K562 (cell line): ENCODE results near the gene TM7SF2. TPM values are rescaled to one million over a fixed set of nuclear protein-coding genes. Genes with fewer than 3 reads are reported as not detected.

ENCODE experiments used
- ASH1L ChIP-seq: fragments of 450-650 bp; IDR thresholded peaks from 2 replicates; pipeline ENCODE4 v1.6.1; 2018; ENCODE audit warnings: borderline replicate concordance, mild to moderate bottlenecking, low read depth; ENCODE audit not compliant: partially characterized antibody
- HIVEP1 ChIP-seq: fragments of 250-450 bp; sonication (Bioruptor Pico); IDR thresholded peaks from 2 replicates; pipeline ENCODE4 v1.4.0; 2020; ENCODE audit warnings: mild to moderate bottlenecking
- KLF10 ChIP-seq: fragments of 250-450 bp; sonication (Bioruptor Pico); IDR thresholded peaks from 2 replicates; pipeline ENCODE4 v1.6.1; 2021; ENCODE audit warnings: matching md5 sums
- MECOM ChIP-seq: fragments of 250-450 bp; sonication (Bioruptor Pico); IDR thresholded peaks from 2 replicates; pipeline ENCODE4 v1.8.0; 2022; ENCODE audit warnings: inconsistent platforms
- POLR3A ChIP-seq: IDR thresholded peaks from 2 replicates; pipeline ENCODE4 v1.6.1; 2011; ENCODE audit warnings: borderline replicate concordance, mild to moderate bottlenecking, moderate library complexity; ENCODE audit not compliant: insufficient read length, insufficient read depth; ENCODE audit errors: extremely low read depth
- PURB ChIP-seq: sonication (generic); formaldehyde crosslinking; IDR thresholded peaks from 2 replicates; pipeline ENCODE4 v1.9.0; 2021; ENCODE audit warnings: low read depth, mild to moderate bottlenecking, missing genetic modification reagents
- SAFB ChIP-seq: fragments of 200-400 bp; formaldehyde crosslinking; IDR thresholded peaks from 2 replicates; pipeline ENCODE4 v1.6.1; 2017; ENCODE audit warnings: low read depth, low read length, borderline replicate concordance
- SREBF1 ChIP-seq: fragments of 150-350 bp; IDR thresholded peaks from 2 replicates; pipeline ENCODE4 v1.6.1; 2014; ENCODE audit warnings: antibody characterized with exemption, low read depth, low read length, borderline replicate concordance
- ZKSCAN1 ChIP-seq: fragments of 150-350 bp; IDR thresholded peaks from 2 replicates; pipeline ENCODE4 v1.6.1; 2016; ENCODE audit warnings: low read depth, low read length
- polyA plus RNA-seq, 8 experiments: library from polyadenylated mRNA; depleted of rRNA in 4 of 8; stranded (reverse) in 5 of 8; unstranded in 3 of 8; fragments of >200 nt; fragmentation: Nextera tagmentation in 2 of 8; fragmentation: Illumina TruSeq in 1 of 8; extraction: Ambion mirVana in 2 of 8; extraction: Trizol in 1 of 8; gene quantifications; 2 replicates each; pipeline versions ENCODE4 v1.2.1 to v1.2.3, GENCODE V29; 2011 to 2014; ENCODE audit warnings: inconsistent platforms in 1 of 8, missing spikeins in 1 of 8
- total RNA-seq, 7 experiments: library from RNA; depleted of rRNA in 6 of 7; stranded (reverse); fragments of >200 nt in 6 of 7; fragmentation: Illumina TruSeq in 2 of 7; extraction: Trizol in 2 of 7; gene quantifications; 2 replicates each; pipeline versions ENCODE4 v1.2.1 to v1.2.3, GENCODE V29; 2011 to 2021; ENCODE audit warnings: low replicate concordance in 1 of 7
- TF ChIP-seq, protein P1 (sequence below): conservative IDR thresholded peaks from 2 replicates; pipeline ENCODE4 v1.6.1; 2011; ENCODE audit warnings: low read depth, mild to moderate bottlenecking, low read length; ENCODE audit not compliant: control insufficient read depth
- TF ChIP-seq, protein P2 (sequence below): fragments of 250-450 bp; sonication (Bioruptor Pico); IDR thresholded peaks from 2 replicates; pipeline ENCODE4 v1.4.0; 2020; ENCODE audit warnings: mild to moderate bottlenecking, moderate library complexity
- TF ChIP-seq, protein P3 (sequence below): sonication (generic); formaldehyde crosslinking; IDR thresholded peaks from 2 replicates; pipeline ENCODE4 v1.8.0; 2022; ENCODE audit warnings: missing genetic modification reagents, mild to moderate bottlenecking, borderline replicate concordance
- TF ChIP-seq, protein P4 (sequence below), 2 experiments: fragments of 450-650 bp; IDR thresholded peaks; 2 replicates each; pipeline ENCODE4 v1.6.1; 2016
- TF ChIP-seq, protein P5 (sequence below): fragments of 200-800 bp; sonication (Bioruptor generic); IDR thresholded peaks from 2 replicates; pipeline ENCODE4 v1.6.1; 2016; ENCODE audit warnings: missing genetic modification characterization, missing compliant biosample characterization

TM7SF2 gene
- total and polyA plus RNA-seq, 9 of the 15 experiments (the other 6 are each of a cell fraction or from before 2014, with no cell fraction given), result 1.2 to 22.0 (median 14.3) TPM

DNA sequence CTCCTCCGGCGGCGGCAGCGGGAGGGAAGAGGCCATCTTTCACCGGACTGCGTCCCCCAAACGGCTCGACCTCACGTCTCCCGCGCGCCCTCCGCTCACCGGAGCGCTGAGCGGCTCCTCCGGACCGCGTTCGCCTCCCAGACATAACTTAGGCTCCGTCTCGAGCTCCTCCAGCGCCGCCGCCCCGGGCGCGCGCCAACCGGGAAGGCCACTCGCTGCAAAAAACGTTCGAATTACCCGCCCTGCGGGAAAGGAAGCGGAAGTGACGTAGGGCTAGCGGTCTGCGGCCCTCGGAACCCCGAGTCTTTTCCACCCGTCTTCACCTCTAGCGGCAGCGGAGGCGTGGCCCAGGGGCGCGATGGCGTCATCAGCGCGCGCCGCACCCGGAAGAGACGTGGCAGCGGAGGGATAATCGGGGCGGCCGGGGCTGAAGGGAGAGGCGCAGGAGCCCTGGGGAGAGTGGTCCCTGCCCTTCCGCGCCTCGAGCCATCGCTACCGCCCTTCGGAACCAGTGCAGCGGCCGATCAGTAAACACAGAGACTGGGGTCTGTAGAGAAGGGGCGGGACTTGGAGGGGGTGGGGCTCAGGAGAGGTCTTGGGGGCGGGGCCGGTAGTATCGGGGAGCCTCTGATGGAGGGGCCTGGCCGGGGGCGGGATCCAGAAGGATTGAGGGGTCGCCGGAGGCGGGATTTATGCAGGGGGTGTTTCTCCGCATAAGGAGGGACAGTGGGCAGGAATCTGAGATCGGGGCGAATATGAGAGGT lies 27.7 kb upstream of the TM7SF2 start, which contains the start of the genes CDCA5 and ZFPL1 (continued):
- TF ChIP-seq, protein P1, sequence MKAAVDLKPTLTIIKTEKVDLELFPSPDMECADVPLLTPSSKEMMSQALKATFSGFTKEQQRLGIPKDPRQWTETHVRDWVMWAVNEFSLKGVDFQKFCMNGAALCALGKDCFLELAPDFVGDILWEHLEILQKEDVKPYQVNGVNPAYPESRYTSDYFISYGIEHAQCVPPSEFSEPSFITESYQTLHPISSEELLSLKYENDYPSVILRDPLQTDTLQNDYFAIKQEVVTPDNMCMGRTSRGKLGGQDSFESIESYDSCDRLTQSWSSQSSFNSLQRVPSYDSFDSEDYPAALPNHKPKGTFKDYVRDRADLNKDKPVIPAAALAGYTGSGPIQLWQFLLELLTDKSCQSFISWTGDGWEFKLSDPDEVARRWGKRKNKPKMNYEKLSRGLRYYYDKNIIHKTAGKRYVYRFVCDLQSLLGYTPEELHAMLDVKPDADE, result peak; percentile 89
- TF ChIP-seq PURB (CRISPR knock-in tag) (no peak), KLF10 (CRISPR knock-in tag) (no peak), HIVEP1 (CRISPR knock-in tag) (0 out of 2 replicates have a peak, but pooled peaks have one; percentile 24), ZKSCAN1 (0 out of 2 replicates have a peak, but pooled peaks have one; percentile 37), MECOM (CRISPR knock-in tag) (no peak), ASH1L (no peak), SREBF1 (no peak), POLR3A (no peak), SAFB (no peak)
- TF ChIP-seq, protein P2, sequence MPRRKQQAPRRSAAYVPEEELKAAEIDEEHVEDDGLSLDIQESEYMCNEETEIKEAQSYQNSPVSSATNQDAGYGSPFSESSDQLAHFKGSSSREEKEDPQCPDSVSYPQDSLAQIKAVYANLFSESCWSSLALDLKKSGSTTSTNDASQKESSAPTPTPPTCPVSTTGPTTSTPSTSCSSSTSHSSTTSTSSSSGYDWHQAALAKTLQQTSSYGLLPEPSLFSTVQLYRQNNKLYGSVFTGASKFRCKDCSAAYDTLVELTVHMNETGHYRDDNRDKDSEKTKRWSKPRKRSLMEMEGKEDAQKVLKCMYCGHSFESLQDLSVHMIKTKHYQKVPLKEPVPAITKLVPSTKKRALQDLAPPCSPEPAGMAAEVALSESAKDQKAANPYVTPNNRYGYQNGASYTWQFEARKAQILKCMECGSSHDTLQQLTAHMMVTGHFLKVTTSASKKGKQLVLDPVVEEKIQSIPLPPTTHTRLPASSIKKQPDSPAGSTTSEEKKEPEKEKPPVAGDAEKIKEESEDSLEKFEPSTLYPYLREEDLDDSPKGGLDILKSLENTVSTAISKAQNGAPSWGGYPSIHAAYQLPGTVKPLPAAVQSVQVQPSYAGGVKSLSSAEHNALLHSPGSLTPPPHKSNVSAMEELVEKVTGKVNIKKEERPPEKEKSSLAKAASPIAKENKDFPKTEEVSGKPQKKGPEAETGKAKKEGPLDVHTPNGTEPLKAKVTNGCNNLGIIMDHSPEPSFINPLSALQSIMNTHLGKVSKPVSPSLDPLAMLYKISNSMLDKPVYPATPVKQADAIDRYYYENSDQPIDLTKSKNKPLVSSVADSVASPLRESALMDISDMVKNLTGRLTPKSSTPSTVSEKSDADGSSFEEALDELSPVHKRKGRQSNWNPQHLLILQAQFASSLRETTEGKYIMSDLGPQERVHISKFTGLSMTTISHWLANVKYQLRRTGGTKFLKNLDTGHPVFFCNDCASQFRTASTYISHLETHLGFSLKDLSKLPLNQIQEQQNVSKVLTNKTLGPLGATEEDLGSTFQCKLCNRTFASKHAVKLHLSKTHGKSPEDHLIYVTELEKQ, result no peak
- TF ChIP-seq, protein P3, sequence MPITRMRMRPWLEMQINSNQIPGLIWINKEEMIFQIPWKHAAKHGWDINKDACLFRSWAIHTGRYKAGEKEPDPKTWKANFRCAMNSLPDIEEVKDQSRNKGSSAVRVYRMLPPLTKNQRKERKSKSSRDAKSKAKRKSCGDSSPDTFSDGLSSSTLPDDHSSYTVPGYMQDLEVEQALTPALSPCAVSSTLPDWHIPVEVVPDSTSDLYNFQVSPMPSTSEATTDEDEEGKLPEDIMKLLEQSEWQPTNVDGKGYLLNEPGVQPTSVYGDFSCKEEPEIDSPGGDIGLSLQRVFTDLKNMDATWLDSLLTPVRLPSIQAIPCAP, result no peak
- TF ChIP-seq, protein P4, sequence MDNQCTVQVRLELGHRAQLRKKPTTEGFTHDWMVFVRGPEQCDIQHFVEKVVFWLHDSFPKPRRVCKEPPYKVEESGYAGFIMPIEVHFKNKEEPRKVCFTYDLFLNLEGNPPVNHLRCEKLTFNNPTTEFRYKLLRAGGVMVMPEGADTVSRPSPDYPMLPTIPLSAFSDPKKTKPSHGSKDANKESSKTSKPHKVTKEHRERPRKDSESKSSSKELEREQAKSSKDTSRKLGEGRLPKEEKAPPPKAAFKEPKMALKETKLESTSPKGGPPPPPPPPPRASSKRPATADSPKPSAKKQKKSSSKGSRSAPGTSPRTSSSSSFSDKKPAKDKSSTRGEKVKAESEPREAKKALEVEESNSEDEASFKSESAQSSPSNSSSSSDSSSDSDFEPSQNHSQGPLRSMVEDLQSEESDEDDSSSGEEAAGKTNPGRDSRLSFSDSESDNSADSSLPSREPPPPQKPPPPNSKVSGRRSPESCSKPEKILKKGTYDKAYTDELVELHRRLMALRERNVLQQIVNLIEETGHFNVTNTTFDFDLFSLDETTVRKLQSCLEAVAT (IDR thresholded peaks at IDR 0.05), result peak; percentile 14 to 36; a peak in 2 of 4 replicates
- TF ChIP-seq, protein P5, sequence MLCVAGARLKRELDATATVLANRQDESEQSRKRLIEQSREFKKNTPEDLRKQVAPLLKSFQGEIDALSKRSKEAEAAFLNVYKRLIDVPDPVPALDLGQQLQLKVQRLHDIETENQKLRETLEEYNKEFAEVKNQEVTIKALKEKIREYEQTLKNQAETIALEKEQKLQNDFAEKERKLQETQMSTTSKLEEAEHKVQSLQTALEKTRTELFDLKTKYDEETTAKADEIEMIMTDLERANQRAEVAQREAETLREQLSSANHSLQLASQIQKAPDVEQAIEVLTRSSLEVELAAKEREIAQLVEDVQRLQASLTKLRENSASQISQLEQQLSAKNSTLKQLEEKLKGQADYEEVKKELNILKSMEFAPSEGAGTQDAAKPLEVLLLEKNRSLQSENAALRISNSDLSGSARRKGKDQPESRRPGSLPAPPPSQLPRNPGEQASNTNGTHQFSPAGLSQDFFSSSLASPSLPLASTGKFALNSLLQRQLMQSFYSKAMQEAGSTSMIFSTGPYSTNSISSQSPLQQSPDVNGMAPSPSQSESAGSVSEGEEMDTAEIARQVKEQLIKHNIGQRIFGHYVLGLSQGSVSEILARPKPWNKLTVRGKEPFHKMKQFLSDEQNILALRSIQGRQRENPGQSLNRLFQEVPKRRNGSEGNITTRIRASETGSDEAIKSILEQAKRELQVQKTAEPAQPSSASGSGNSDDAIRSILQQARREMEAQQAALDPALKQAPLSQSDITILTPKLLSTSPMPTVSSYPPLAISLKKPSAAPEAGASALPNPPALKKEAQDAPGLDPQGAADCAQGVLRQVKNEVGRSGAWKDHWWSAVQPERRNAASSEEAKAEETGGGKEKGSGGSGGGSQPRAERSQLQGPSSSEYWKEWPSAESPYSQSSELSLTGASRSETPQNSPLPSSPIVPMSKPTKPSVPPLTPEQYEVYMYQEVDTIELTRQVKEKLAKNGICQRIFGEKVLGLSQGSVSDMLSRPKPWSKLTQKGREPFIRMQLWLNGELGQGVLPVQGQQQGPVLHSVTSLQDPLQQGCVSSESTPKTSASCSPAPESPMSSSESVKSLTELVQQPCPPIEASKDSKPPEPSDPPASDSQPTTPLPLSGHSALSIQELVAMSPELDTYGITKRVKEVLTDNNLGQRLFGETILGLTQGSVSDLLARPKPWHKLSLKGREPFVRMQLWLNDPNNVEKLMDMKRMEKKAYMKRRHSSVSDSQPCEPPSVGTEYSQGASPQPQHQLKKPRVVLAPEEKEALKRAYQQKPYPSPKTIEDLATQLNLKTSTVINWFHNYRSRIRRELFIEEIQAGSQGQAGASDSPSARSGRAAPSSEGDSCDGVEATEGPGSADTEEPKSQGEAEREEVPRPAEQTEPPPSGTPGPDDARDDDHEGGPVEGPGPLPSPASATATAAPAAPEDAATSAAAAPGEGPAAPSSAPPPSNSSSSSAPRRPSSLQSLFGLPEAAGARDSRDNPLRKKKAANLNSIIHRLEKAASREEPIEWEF (CRISPR knock-in tag), result no peak
